Transverse colon (tissue), 4 donors: ENCODE data around the gene CFHR2. TPM values are rescaled to one million over a fixed set of nuclear protein-coding genes. Genes with fewer than 3 reads are reported as not detected.

Experiments used
- DNase-seq: peaks from one replicate; pipeline ENCODE4 v3.0.0-alpha.2; 2019
- H3K27ac ChIP-seq, 4 donors: fragments of 200-600 bp; sonication (generic); 2 replicates each; pipeline ENCODE4 v1.5.1; 2016 to 2018; ENCODE audit warnings: inconsistent platforms in 4 of 4
- H3K27me3 ChIP-seq: fragments of 200-600 bp; sonication (generic); 2 replicates; pipeline ENCODE4 v1.5.1; 2017; ENCODE audit warnings: inconsistent platforms
- H3K36me3 ChIP-seq, 4 donors: fragments of 200-600 bp; sonication (generic); 2 replicates each; pipeline ENCODE4 v1.5.1; 2017 to 2019; ENCODE audit warnings: inconsistent platforms in 4 of 4
- H3K4me1 ChIP-seq, 4 donors: fragments of 200-600 bp; sonication (generic); 2 replicates each; pipeline ENCODE4 v1.5.1; 2017 to 2020; ENCODE audit warnings: inconsistent platforms in 4 of 4
- H3K4me3 ChIP-seq, 4 donors: fragments of 200-600 bp; sonication (generic); 1 replicate in 1 of 4; 2 replicates in 3 of 4; pipeline versions ENCODE4 v1.5.1 to v1.6.1; 2017 to 2019; ENCODE audit warnings: inconsistent platforms in 4 of 4
- H3K9me3 ChIP-seq, 2 donors: fragments of 200-600 bp; sonication (generic); 2 replicates each; pipeline ENCODE4 v1.5.1; 2017 to 2019; ENCODE audit warnings: inconsistent platforms in 2 of 2
- CTCF ChIP-seq, 5 experiments: fragments of 200-600 bp in 3 of 5; fragments of 450-650 bp in 2 of 5; sonication (generic) in 3 of 5; IDR thresholded peaks; 1 replicate in 2 of 5; 2 replicates in 3 of 5; pipeline ENCODE4 v1.5.1; 2016 to 2017; ENCODE audit warnings: antibody characterized with exemption in 5 of 5, inconsistent platforms in 3 of 5, mild to moderate bottlenecking in 2 of 5, moderate library complexity in 1 of 5
- EP300 ChIP-seq: sonication (generic); formaldehyde crosslinking; IDR thresholded peaks from one replicate; pipeline ENCODE4 v1.6.1; 2017; ENCODE audit warnings: antibody characterized with exemption, low read depth
- POLR2A ChIP-seq: fragments of 450-650 bp; IDR thresholded peaks from one replicate; pipeline ENCODE4 v1.6.1; 2016; ENCODE audit warnings: antibody characterized with exemption, mild to moderate bottlenecking, moderate library complexity
- POLR2AphosphoS5 ChIP-seq, 3 donors: sonication (generic); formaldehyde crosslinking; IDR thresholded peaks; one replicate each; pipeline ENCODE4 v1.6.1; 2016; ENCODE audit warnings: antibody characterized with exemption in 3 of 3
- WGBS, 2 donors: methylation state at CpG; one replicate each; pipeline ENCODE4 v1.1.5; 2018; ENCODE audit warnings: low coverage in 1 of 2; 5-methylcytosine and 5-hydroxymethylcytosine counted together
- in situ Hi-C, 4 donors: fragments of 200-750 bp; cut with MboI; loops; one replicate each; pipeline versions ENCODE4 v1.15.0 to v1.15.1; 2017; ENCODE audit warnings: low sequenced_read_pairs in 3 of 4, low pct_ligation_motif_present in 1 of 4, low pct_unique_long_range_greater_than_20kb in 1 of 4
- intact Hi-C: fragments of 100-400 bp; cut with DNase I; formaldehyde crosslinking; loops from one replicate; pipeline ENCODE4 v1.15.1; 2023; ENCODE audit warnings: low total_unique reads
- total RNA-seq, 4 donors: library from RNA; depleted of rRNA; stranded (reverse); fragments of >200 nt; gene quantifications; one replicate each; pipeline ENCODE4 v1.1.0, GENCODE V29; 2016

CFHR2 gene
- total RNA-seq, 4 donors from 2014 or later = not detected

- intact Hi-C loops = no loop called here
- TF ChIP-seq POLR2AphosphoS5 (IDR thresholded peaks at IDR 0.05) (no peak), EP300 (no peak)
- 81% methylated on average over 1 of the region's 1 CpG; no CpG with 5 or more reads in 1 of the 2 donors for WGBS, 2 donors
Observed at GRCh38 chr1:196955926-196956325, 12.4 kb downstream of the CFHR2 start.

GRCh38 chr1:196960854-196961253 lies 17.3 kb downstream of the CFHR2 start:
- Histone ChIP-seq H3K9me3 (no peaks in the 10 kb centered on the region), H3K27me3 (no peaks in the 10 kb centered on the region), H3K27ac (no peak overlapping the region), H3K36me3 (no peaks in the 10 kb centered on the region), H3K4me3 (no peak overlapping the region), H3K4me1 (no peaks in the 10 kb centered on the region)
- TF ChIP-seq POLR2A (no peak), POLR2AphosphoS5 (IDR thresholded peaks at IDR 0.05) (no peak), EP300 (no peak), CTCF (IDR thresholded peaks at IDR 0.05) (no peak)
- in situ Hi-C loops = no loop called here
- 56 to 65% methylated on average over 3 of the region's 3 CpGs for WGBS, 2 donors
- intact Hi-C loops = no loop called here
- no peak for DNase-seq

More at GRCh38 chr1:196955926-196956325, 12.4 kb downstream of the CFHR2 start:
- H3K4me3 ChIP-seq = no peak overlapping the region
- H3K27me3 ChIP-seq = no peaks in the 10 kb centered on the region
- no peak for DNase-seq
- no peak overlapping the region for H3K27ac ChIP-seq
- no peaks in the 10 kb centered on the region for H3K36me3 ChIP-seq
- H3K4me1 ChIP-seq = no peaks in the 10 kb centered on the region
- in situ Hi-C loops = no loop called here
- H3K9me3 ChIP-seq = no peaks in the 10 kb centered on the region

DNA sequence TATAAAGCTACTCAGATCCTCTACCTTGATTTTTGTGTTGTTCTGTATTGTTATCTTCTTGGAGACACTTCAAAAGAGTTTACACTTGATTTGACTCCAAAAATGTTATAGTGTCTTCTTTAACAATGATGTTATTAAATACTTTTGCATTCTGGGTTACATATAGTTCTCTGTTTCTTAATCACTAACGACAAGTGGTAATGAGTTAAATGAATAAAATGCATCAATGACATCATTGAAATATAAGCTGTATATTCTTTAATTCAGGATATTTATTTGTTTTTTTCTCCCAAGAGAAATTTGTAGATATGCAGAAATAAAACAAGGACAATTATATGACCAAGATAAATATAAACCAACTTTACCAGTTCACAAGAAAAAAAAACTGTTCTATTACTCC lies 26.6 kb downstream of the CFHR2 start:
- no peak overlapping the region for H3K4me3 ChIP-seq
- 86 to 89% methylated on average over 1 of the region's 1 CpG for WGBS, 2 donors
- DNase-seq = no peak
- H3K27me3 ChIP-seq = no peaks in the 10 kb centered on the region
- TF ChIP-seq CTCF (IDR thresholded peaks at IDR 0.05) = no peak
- TF ChIP-seq POLR2A = no peak
- TF ChIP-seq EP300 = no peak
- TF ChIP-seq POLR2AphosphoS5 (IDR thresholded peaks at IDR 0.05) = no peak
- intact Hi-C loops (no loop called here), in situ Hi-C loops (no loop called here)
- no peak overlapping the region for H3K27ac ChIP-seq
- H3K36me3 ChIP-seq = no peaks in the 10 kb centered on the region
- no peaks in the 10 kb centered on the region for H3K4me1 ChIP-seq
- H3K9me3 ChIP-seq = no peaks in the 10 kb centered on the region

GRCh38 chr1:196976278-196976677 lies 32.7 kb downstream of the CFHR2 start:
- no peaks in the 10 kb centered on the region for H3K27me3 ChIP-seq
- no peak for DNase-seq
- intact Hi-C loops (no loop called here), in situ Hi-C loops (no loop called here)
- no peak overlapping the region for H3K4me3 ChIP-seq
- WGBS, 2 donors = 79 to 83% methylated on average over 3 to 4 of the region's 4 CpGs
- no peaks in the 10 kb centered on the region for H3K9me3 ChIP-seq
- no peaks in the 10 kb centered on the region for H3K4me1 ChIP-seq
- H3K36me3 ChIP-seq = no peaks in the 10 kb centered on the region
- no peak overlapping the region for H3K27ac ChIP-seq
- TF ChIP-seq POLR2A = no peak
- no peak for TF ChIP-seq EP300
- no peak for TF ChIP-seq CTCF (IDR thresholded peaks at IDR 0.05)

DNA sequence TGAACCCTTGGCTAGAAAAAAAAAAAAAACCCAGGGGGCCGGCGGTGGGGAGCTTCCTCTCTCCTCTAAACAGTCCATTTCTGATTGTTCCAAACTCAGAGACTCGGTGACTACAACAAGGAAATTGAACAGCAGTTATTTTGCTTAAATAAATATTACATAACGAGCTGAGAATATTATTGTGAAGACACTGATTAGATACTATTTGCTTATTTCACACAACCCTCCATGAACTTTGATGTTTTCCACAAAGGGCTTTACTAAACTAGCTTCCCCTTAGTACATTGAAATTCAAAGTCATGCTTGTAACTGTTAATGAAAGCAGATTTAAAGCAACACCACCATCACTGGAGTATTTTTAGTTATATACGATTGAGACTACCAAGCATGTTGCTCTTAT lies 33.7 kb downstream of the CFHR2 start, which contains the start of gene CFHR5:
Gene CFHR5 (plus strand): TSS at position 279 of the 400 bp plus-strand sequence. CDS start 109 bp downstream, at position 388.
- no peak within 1 kb of the TSS for H3K4me3 ChIP-seq
- 33 to 45% methylated on average over 5 of the region's 5 CpGs for WGBS, 2 donors
- DNase-seq = no peak

More for the DNA sequence above, 33.7 kb downstream of the CFHR2 start, which contains the start of gene CFHR5:
- no peaks in the 10 kb centered on the region for H3K4me1 ChIP-seq
- in situ Hi-C loops = no loop called here
- no peak within 1 kb of the TSS for H3K27ac ChIP-seq
- intact Hi-C loops = no loop called here
- H3K9me3 ChIP-seq = no peaks in the 10 kb centered on the region
- H3K27me3 ChIP-seq = no peaks in the 10 kb centered on the region
- no peaks in the 10 kb centered on the region for H3K36me3 ChIP-seq
- TF ChIP-seq EP300 (no peak), POLR2AphosphoS5 (IDR thresholded peaks at IDR 0.05) (no peak), POLR2A (no peak), CTCF (IDR thresholded peaks at IDR 0.05) (no peak)
